Stimulated activated CD4-positive, alpha-beta T cell treated with anti-CD3 and anti-CD28 coated beads, TNF-alpha, amount 100 ng/mL, for 48 hours (primary cell): ENCODE measurements around the gene SLX4IP.

Source experiments
- DNase-seq, 3 donors: peaks; one replicate each; pipeline ENCODE4 v3.0.0-alpha.2; 2020; ENCODE audit warnings: low read depth in 3 of 3

SLX4IP gene

GRCh38 chr20:10633718-10634117, 198.6 kb downstream of the SLX4IP start:
- DNase-seq: no peak

- no peak for DNase-seq
Measured at GRCh38 chr20:10634211-10634610, 199.1 kb downstream of the SLX4IP start.

- no peak for DNase-seq
Measured at GRCh38 chr20:10634683-10635411, 199.7 kb downstream of the SLX4IP start.

GRCh38 chr20:10635476-10636208, 200.5 kb downstream of the SLX4IP start:
- DNase-seq: no peak

- DNase-seq: no peak
Measured at GRCh38 chr20:10636326-10636818, 201.3 kb downstream of the SLX4IP start.

GRCh38 chr20:10637031-10637559, 202.0 kb downstream of the SLX4IP start:
- DNase-seq: no peak

GRCh38 chr20:10637563-10637962, 202.5 kb downstream of the SLX4IP start:
- DNase-seq: no peak

GRCh38 chr20:10639077-10639736, 204.1 kb downstream of the SLX4IP start:
- no peak for DNase-seq

GRCh38 chr20:10639737-10640556, 204.8 kb downstream of the SLX4IP start:
- DNase-seq: no peak

GRCh38 chr20:10640897-10641296, 205.8 kb downstream of the SLX4IP start:
- no peak for DNase-seq

- DNase-seq: no peak
Measured at GRCh38 chr20:10641467-10641866, 206.4 kb downstream of the SLX4IP start.

GRCh38 chr20:10641893-10642292, 206.8 kb downstream of the SLX4IP start:
- no peak for DNase-seq

GRCh38 chr20:10642856-10643559, 207.9 kb downstream of the SLX4IP start:
- DNase-seq: no peak

- DNase-seq: no peak
Measured at GRCh38 chr20:10643560-10643873, 208.4 kb downstream of the SLX4IP start.

- DNase-seq: no peak
Measured at GRCh38 chr20:10644458-10645204, 209.5 kb downstream of the SLX4IP start.

- no peak for DNase-seq
Measured at GRCh38 chr20:10645205-10645570, 210.1 kb downstream of the SLX4IP start.

- no peak for DNase-seq
Measured at GRCh38 chr20:10646006-10646405, 210.9 kb downstream of the SLX4IP start.

GRCh38 chr20:10646886-10647420, 211.8 kb downstream of the SLX4IP start:
- DNase-seq: no peak

GRCh38 chr20:10647471-10647870, 212.4 kb downstream of the SLX4IP start:
- DNase-seq: no peak

GRCh38 chr20:10647909-10648308, 212.8 kb downstream of the SLX4IP start:
- DNase-seq: no peak
